GM12878 (cell line): Measurements from ENCODE around the gene CCDC160. TPM values are rescaled to one million over a fixed set of nuclear protein-coding genes. Genes with fewer than 3 reads are reported as not detected.

Experiments used
- ATAC-seq: fragments of 200-7000 bp; cut with Tn5 transposase; 3 replicates; pipeline ENCODE4 v1.9.1; 2020; ENCODE audit warnings: mild to moderate bottlenecking, moderate library complexity
- BruUV-seq: library from RNA; stranded (reverse); fragments of 400-500 nt; replicated peaks from 2 replicates; lab custom pipeline; 2021; lab: Mats Ljungman, UMichigan
- CTCF ChIA-PET: fragments of 300-600 bp; sonication (Branson Sonifier 250); formaldehyde crosslinking; extraction: SDS; loops from one replicate; lab custom pipeline; 2021; ENCODE audit warnings: inconsistent platforms; lab: Yijun Ruan, JAX
- POLR2A ChIA-PET: fragments of 350-600 bp; formaldehyde crosslinking; extraction: SDS; loops from one replicate; lab custom pipeline; 2021; ENCODE audit warnings: inconsistent platforms; lab: Charles Lee
- RAD21 ChIA-PET: fragments of 300-600 bp; sonication (Branson Sonifier 250); formaldehyde crosslinking; loops from one replicate; lab custom pipeline; 2023; ENCODE audit warnings: antibody characterized with exemption; ENCODE audit not compliant: unreplicated experiment; lab: Charles Lee
- SMC1A ChIA-PET: fragments of 300-600 bp; sonication (Branson Sonifier 250); formaldehyde crosslinking; loops from one replicate; lab custom pipeline; 2023; ENCODE audit not compliant: unreplicated experiment, uncharacterized antibody; lab: Charles Lee
- DNase-seq: peaks from one replicate; pipeline ENCODE4 v3.0.0-alpha.2; 2011; ENCODE audit warnings: low read depth, low spot score
- FAIRE-seq: peaks from 3 replicates; lab custom pipeline; 2011; peaks lifted over from hg19 to GRCh38; lab: Jason Lieb, UNC
- H2AFZ ChIP-seq: 2 replicates; pipeline ENCODE4 v1.6.0; 2011; ENCODE audit warnings: low read depth, low read length, control low read depth; ENCODE audit not compliant: control insufficient read depth
- H3K27ac ChIP-seq: 2 replicates; pipeline ENCODE4 v1.5.1; 2011; ENCODE audit warnings: control low read depth; ENCODE audit not compliant: control insufficient read depth, insufficient read depth
- H3K27me3 ChIP-seq, 2 experiments: replicated peaks in 1 of 2; 2 replicates each; pipeline versions ENCODE4 v1.6.0 to v1.6.1; 2011; ENCODE audit warnings: low read length in 1 of 2; ENCODE audit not compliant: control insufficient read depth in 2 of 2, insufficient read depth in 2 of 2
- H3K36me3 ChIP-seq, 2 experiments: 2 replicates each; pipeline ENCODE4 v1.5.1; 2011; ENCODE audit warnings: low read length in 1 of 2; ENCODE audit not compliant: control insufficient read depth in 2 of 2, insufficient read depth in 2 of 2
- H3K4me1 ChIP-seq: 2 replicates; pipeline ENCODE4 v1.6.1; 2011; ENCODE audit warnings: mild to moderate bottlenecking, low read length, moderate library complexity, mixed read lengths; ENCODE audit not compliant: control insufficient read depth, insufficient read depth
- H3K4me2 ChIP-seq: 2 replicates; pipeline ENCODE4 v1.6.0; 2011; ENCODE audit warnings: control low read depth; ENCODE audit not compliant: control insufficient read depth, insufficient read depth
- H3K4me3 ChIP-seq: fragments of 200-600 bp; sonication (generic); 2 replicates; pipeline ENCODE4 v1.5.1; 2016
- H3K79me2 ChIP-seq: 2 replicates; pipeline ENCODE4 v1.6.0; 2011; ENCODE audit warnings: low read length; ENCODE audit not compliant: control insufficient read depth, insufficient read depth
- H3K9ac ChIP-seq: 2 replicates; pipeline ENCODE4 v1.8.0; 2011; ENCODE audit warnings: low read length, control low read depth, mixed read lengths; ENCODE audit not compliant: control insufficient read depth, insufficient read depth
- H3K9me3 ChIP-seq: replicated peaks from 3 replicates; pipeline ENCODE4 v1.5.1; 2011; ENCODE audit warnings: mild to moderate bottlenecking, low read length; ENCODE audit not compliant: control insufficient read depth, insufficient read depth
- H4K20me1 ChIP-seq: 2 replicates; pipeline ENCODE4 v1.6.0; 2011; ENCODE audit not compliant: control insufficient read depth, insufficient read depth
- BCL3 ChIP-seq: IDR thresholded peaks from 2 replicates; pipeline ENCODE4 v1.6.1; 2011; ENCODE audit warnings: borderline replicate concordance, low read depth, mild to moderate bottlenecking, moderate library complexity, low read length; ENCODE audit not compliant: insufficient read depth, poor library complexity, severe bottlenecking
- CBFB ChIP-seq: IDR thresholded peaks from 2 replicates; pipeline ENCODE4 v1.6.1; 2016; ENCODE audit warnings: antibody characterized with exemption, low read depth
- CEBPB ChIP-seq, 2 experiments: fragments of 150-350 bp in 1 of 2; IDR thresholded peaks; 2 replicates each; pipeline ENCODE4 v1.6.1; 2012 to 2014; ENCODE audit warnings: low read depth in 2 of 2, low read length in 2 of 2, borderline replicate concordance in 1 of 2, inconsistent platforms in 1 of 2
- CREB1 ChIP-seq: IDR thresholded peaks from 2 replicates; pipeline ENCODE4 v1.6.1; 2012; ENCODE audit warnings: low read depth, mild to moderate bottlenecking, inconsistent platforms
- GABPA ChIP-seq: IDR thresholded peaks from 2 replicates; pipeline ENCODE4 v1.6.1; 2014; ENCODE audit warnings: antibody characterized with exemption, low read depth, mild to moderate bottlenecking, inconsistent platforms
- HDAC6 ChIP-seq: fragments of 200-600 bp; sonication (generic); IDR thresholded peaks from one replicate; pipeline ENCODE4 v1.8.0; 2017; ENCODE audit warnings: antibody characterized with exemption; ENCODE audit not compliant: unreplicated experiment
- HDGF ChIP-seq: fragments of 450-650 bp; IDR thresholded peaks from 2 replicates; pipeline ENCODE4 v1.6.1; 2016; ENCODE audit warnings: antibody characterized with exemption
- IRF4 ChIP-seq: IDR thresholded peaks from 2 replicates; pipeline ENCODE4 v1.6.1; 2011; ENCODE audit warnings: low read depth, low read length
- LARP7 ChIP-seq: fragments of 450-650 bp; IDR thresholded peaks from 2 replicates; pipeline ENCODE4 v1.6.1; 2017; ENCODE audit warnings: mild to moderate bottlenecking
- NRF1 ChIP-seq: conservative IDR thresholded peaks from 2 replicates; pipeline ENCODE4 v1.6.1; 2011; ENCODE audit warnings: mild to moderate bottlenecking, low read depth, low read length, improper control_type of control experiment
- PBX3 ChIP-seq: IDR thresholded peaks from 2 replicates; pipeline ENCODE4 v1.6.1; 2011; ENCODE audit warnings: mild to moderate bottlenecking, low read depth, low read length, moderate library complexity; ENCODE audit not compliant: insufficient replicate concordance
- SREBF2 ChIP-seq: IDR thresholded peaks from 2 replicates; pipeline ENCODE4 v1.6.1; 2012; ENCODE audit warnings: mild to moderate bottlenecking, low read length
- TCF7 ChIP-seq: IDR thresholded peaks from 2 replicates; pipeline ENCODE4 v1.6.1; 2014; ENCODE audit warnings: antibody characterized with exemption, borderline replicate concordance
- USF1 ChIP-seq: IDR thresholded peaks from 2 replicates; pipeline ENCODE4 v1.6.1; 2011; ENCODE audit warnings: borderline replicate concordance, low read depth, mild to moderate bottlenecking, moderate library complexity, mixed read lengths, low read length; ENCODE audit not compliant: insufficient read depth; ENCODE audit errors: extremely low read length
- ZBTB40 ChIP-seq: fragments of 450-650 bp; IDR thresholded peaks from 2 replicates; pipeline ENCODE4 v1.6.1; 2016; ENCODE audit warnings: mild to moderate bottlenecking, moderate library complexity, borderline replicate concordance
- WGBS: methylation state at CpG from one replicate; pipeline ENCODE4 v1.1.6; 2016; ENCODE audit warnings: low lambda C conversion rate; ENCODE audit not compliant: insufficient replicate concordance, insufficient coverage; ENCODE audit errors: missing lambda C conversion rate; 5-methylcytosine and 5-hydroxymethylcytosine counted together
- in situ Hi-C: fragments of 300-500 bp; cut with MboI; formaldehyde crosslinking; loops from 9 replicates; pipeline ENCODE4 v1.14.3; 2018; ENCODE audit warnings: mixed read lengths
- intact Hi-C: fragments of 100-400 bp; cut with micrococcal nuclease; formaldehyde crosslinking; loops from one replicate; pipeline ENCODE4 v1.14.2; 2022; ENCODE audit not compliant: unreplicated experiment
- polyA plus RNA-seq, 11 experiments: library from polyadenylated mRNA; depleted of rRNA in 4 of 11; unstranded in 6 of 11; stranded (reverse) in 5 of 11; fragments of >200 nt; fragmentation: Nextera tagmentation in 4 of 11; fragmentation: Illumina TruSeq in 1 of 11; extraction: Ambion mirVana in 4 of 11; extraction: Trizol in 1 of 11; gene quantifications; 1 replicate in 1 of 11; 2 replicates in 10 of 11; pipeline versions ENCODE4 v1.2.1 to v1.2.3, GENCODE V29; 2011 to 2016; ENCODE audit warnings: inconsistent platforms in 2 of 11, missing spikeins in 2 of 11, low read depth in 1 of 11
- total RNA-seq, 4 experiments: library from RNA; depleted of rRNA in 3 of 4; stranded (reverse); fragments of >200 nt in 3 of 4; fragmentation: Illumina TruSeq in 1 of 4; extraction: Trizol in 1 of 4; gene quantifications; 2 replicates each; pipeline versions ENCODE4 v1.2.1 to v1.2.3, GENCODE V29; 2013 to 2021

Gene CCDC160
- total and polyA plus RNA-seq, 10 of the 15 experiments (the other 5 are each of a cell fraction or from before 2014, with no cell fraction given) = not detected

- Histone ChIP-seq H3K79me2 (no peaks in the 10 kb centered on the region), H3K9me3 (no peaks in the 10 kb centered on the region), H3K4me1 (no peaks in the 10 kb centered on the region), H3K27me3 (no peaks in the 10 kb centered on the region), H3K4me3 (no peak overlapping the region), H2AFZ (no peak overlapping the region), H3K9ac (no peak overlapping the region), H4K20me1 (no peaks in the 10 kb centered on the region), H3K27ac (no peak overlapping the region), H3K36me3 (no peaks in the 10 kb centered on the region), H3K4me2 (no peak overlapping the region)
- TF ChIP-seq CEBPB (IDR thresholded peaks at IDR 0.05; ENCODE audit: borderline replicate concordance in 1 of 2, low read depth in 2 of 2, low read length in 2 of 2) (no peak), CREB1 (no peak), IRF4 (no peak), TCF7 (no peak), ZBTB40 (no peak), BCL3 (no peak), HDAC6 (no peak), USF1 (no peak), PBX3 (no peak), SREBF2 (no peak), GABPA (no peak), HDGF (no peak), NRF1 (no peak), CBFB (no peak), LARP7 (no peak)
- ChIA-PET SMC1A (no interaction called here), CTCF (interaction anchor here (0.7 to 1.7 kb wide), 2 partner anchors 135 to 138 kb away, joined by 3 to 7 read pairs; no protein-coding TSS in a partner anchor), POLR2A (interaction anchor here (0.5 kb wide), 1 partner anchor 86 kb away, joined by 4 read pairs; no protein-coding TSS in a partner anchor), RAD21 (no interaction called here)
- DNase-seq (no peak), FAIRE-seq (no peak), ATAC-seq (no peak)
- WGBS = 14% methylated on average over 2 of the region's 2 CpGs
- intact Hi-C loops (no loop called here), in situ Hi-C loops (no loop called here)
- no TSS peak for BruUV-seq
These were observed 21.2 kb downstream of the CCDC160 start for GRCh38 chrX:134258202-134258601.
